Thyroid gland (tissue), 4 donors: ENCODE results near the gene VGLL4.

ENCODE experiments used
- CTCF ChIP-seq, 6 experiments: fragments of 200-600 bp in 3 of 6; fragments of 450-650 bp in 3 of 6; sonication (generic) in 3 of 6; IDR thresholded peaks; one replicate each; pipeline ENCODE4 v1.5.1; 2016 to 2019; ENCODE audit warnings: antibody characterized with exemption in 6 of 6, mild to moderate bottlenecking in 2 of 6, inconsistent platforms in 1 of 6, moderate library complexity in 1 of 6
- POLR2A ChIP-seq, 2 donors: fragments of 450-650 bp; IDR thresholded peaks; one replicate each; pipeline ENCODE4 v1.6.1; 2017; ENCODE audit warnings: antibody characterized with exemption in 2 of 2, mild to moderate bottlenecking in 2 of 2, moderate library complexity in 1 of 2

- TF ChIP-seq CTCF (IDR thresholded peaks at IDR 0.05) = no peak
- no peak for TF ChIP-seq POLR2A (IDR thresholded peaks at IDR 0.05)
These were observed 55.0 kb downstream of the VGLL4 start for GRCh38 chr3:11588755-11589154.
